H1 (cell line): ENCODE measurements around the gene SPDYE2.
"Not testable (repeated sequence)": the region's sequence is repeated elsewhere in the genome, so short reads cannot be mapped to it uniquely, and the experiment has no call there.

Source experiments
- BACH1 ChIP-seq: IDR thresholded peaks from 2 replicates; pipeline ENCODE4 v1.6.1; 2012; ENCODE audit warnings: low read length, improper control_type of control experiment
- BRCA1 ChIP-seq: IDR thresholded peaks from 2 replicates; pipeline ENCODE4 v1.6.1; 2012; ENCODE audit warnings: low read depth, low read length, improper control_type of control experiment
- CEBPB ChIP-seq: IDR thresholded peaks from 2 replicates; pipeline ENCODE4 v1.6.1; 2012; ENCODE audit warnings: low read depth, low read length
- CHD2 ChIP-seq: IDR thresholded peaks from 2 replicates; pipeline ENCODE4 v1.6.1; 2012; ENCODE audit warnings: low read length, improper control_type of control experiment
- CTCF ChIP-seq, 3 experiments: IDR thresholded peaks; 1 replicate in 2 of 3; 2 replicates in 1 of 3; pipeline versions ENCODE4 v1.5.1 to v1.6.1; 2011; ENCODE audit warnings: low read length in 3 of 3, mild to moderate bottlenecking in 3 of 3, inconsistent platforms in 2 of 3, low read depth in 1 of 3, moderate library complexity in 1 of 3; ENCODE audit not compliant: insufficient read depth in 1 of 3; ENCODE audit errors: control extremely low read depth in 1 of 3
- EZH2 ChIP-seq: fragments of 200-600 bp; sonication (generic); IDR thresholded peaks from 2 replicates; pipeline ENCODE4 v1.7.1; 2012; ENCODE audit warnings: low read depth, mild to moderate bottlenecking, moderate library complexity, low read length, inconsistent platforms; ENCODE audit not compliant: severe bottlenecking
- MAX ChIP-seq: IDR thresholded peaks from 2 replicates; pipeline ENCODE4 v1.6.1; 2012; ENCODE audit warnings: inconsistent platforms
- POLR2A ChIP-seq, 2 experiments: IDR thresholded peaks; 1 replicate in 1 of 2; 2 replicates in 1 of 2; pipeline ENCODE4 v1.6.1; 2011; ENCODE audit warnings: low read depth in 2 of 2, low read length in 2 of 2, mild to moderate bottlenecking in 2 of 2; ENCODE audit errors: control extremely low read depth in 1 of 2
- POLR2AphosphoS5 ChIP-seq: IDR thresholded peaks from 2 replicates; pipeline ENCODE4 v1.6.1; 2011; ENCODE audit warnings: low read depth, low read length
- RFX5 ChIP-seq: IDR thresholded peaks from 2 replicates; pipeline ENCODE4 v1.6.1; 2011; ENCODE audit warnings: low read depth, low read length, improper control_type of control experiment, borderline replicate concordance
- SP1 ChIP-seq: IDR thresholded peaks from 2 replicates; pipeline ENCODE4 v1.6.1; 2011; ENCODE audit warnings: low read depth, low read length
- TAF1 ChIP-seq: IDR thresholded peaks from 2 replicates; pipeline ENCODE4 v1.6.1; 2011; ENCODE audit warnings: mild to moderate bottlenecking, low read depth, low read length
- YY1 ChIP-seq: IDR thresholded peaks from 2 replicates; pipeline ENCODE4 v1.6.1; 2011; ENCODE audit warnings: low read depth, mild to moderate bottlenecking, low read length

GRCh38 chr7:102592477-102593019 lies 41.5 kb downstream of the SPDYE2 start:
- TF ChIP-seq MAX; CTCF (IDR thresholded peaks at IDR 0.05; ENCODE audit: control extremely low read depth in 1 of 3, insufficient read depth in 1 of 3, low read depth in 1 of 3, low read length in 3 of 3); SP1; BRCA1; CHD2; YY1; CEBPB; RFX5; EZH2; POLR2A (IDR thresholded peaks at IDR 0.05; ENCODE audit: control extremely low read depth in 1 of 2, low read depth in 2 of 2, low read length in 2 of 2); POLR2AphosphoS5; BACH1; TAF1: not testable (repeated sequence)
